HG03432 (cell line): ENCODE measurements around the gene RBX1.
A peak's percentile ranks its signal among the peaks of the same experiment; 100 is the strongest.
"Not testable (repeated sequence)": the region's sequence is repeated elsewhere in the genome, so short reads cannot be mapped to it uniquely, and the experiment has no call there.

Experiments
- ATAC-seq: cut with Tn5 transposase; IDR thresholded peaks from one replicate; pipeline ENCODE4 v1.9.1; 2021; ENCODE audit warnings: mild to moderate bottlenecking, moderate library complexity; ENCODE audit not compliant: unreplicated experiment

RBX1 gene

DNA sequence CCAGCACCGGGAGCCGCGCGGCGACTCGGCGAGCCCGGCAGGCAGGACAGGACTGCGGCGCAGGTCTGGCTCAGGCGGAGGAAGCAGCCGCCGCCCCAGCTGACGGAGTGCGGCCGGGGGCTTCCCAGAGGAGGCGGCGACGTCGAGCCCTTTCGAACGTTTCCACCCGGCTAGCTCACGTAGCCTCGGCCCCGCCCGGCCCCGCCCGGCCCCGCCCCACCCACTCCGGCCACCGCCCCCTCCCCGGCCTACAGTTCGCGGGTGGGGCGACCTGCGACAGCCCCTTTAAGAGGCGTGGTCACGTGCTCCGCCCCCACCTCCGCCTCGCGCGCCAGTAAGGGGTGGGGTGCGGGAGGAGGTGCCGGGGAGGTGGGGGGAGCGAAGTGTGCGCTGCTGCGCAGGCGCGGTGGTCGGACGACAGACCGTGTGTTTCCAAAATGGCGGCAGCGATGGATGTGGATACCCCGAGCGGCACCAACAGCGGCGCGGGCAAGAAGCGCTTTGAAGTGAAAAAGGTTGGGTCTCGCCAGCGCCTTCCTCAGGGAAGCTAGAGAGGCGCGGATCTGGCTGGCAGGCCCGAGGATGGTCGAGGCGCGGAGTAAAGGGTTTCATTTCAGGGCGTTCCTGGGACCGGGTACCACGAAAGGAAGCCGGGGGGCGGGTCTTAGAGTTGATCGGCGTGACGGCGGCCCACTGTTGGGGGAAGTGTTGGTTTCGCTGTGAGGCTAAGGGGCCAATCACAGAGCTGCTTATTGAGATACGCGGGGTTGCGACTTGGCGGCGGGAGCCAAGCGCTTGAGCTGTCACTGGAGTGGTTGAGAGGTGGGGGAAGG, at the start of gene RBX1:
Gene RBX1 (plus strand): TSS at position 417 of the 833 bp plus-strand sequence. CDS start 21 bp downstream, at position 438.
- ATAC-seq, result peak; percentile 75

DNA sequence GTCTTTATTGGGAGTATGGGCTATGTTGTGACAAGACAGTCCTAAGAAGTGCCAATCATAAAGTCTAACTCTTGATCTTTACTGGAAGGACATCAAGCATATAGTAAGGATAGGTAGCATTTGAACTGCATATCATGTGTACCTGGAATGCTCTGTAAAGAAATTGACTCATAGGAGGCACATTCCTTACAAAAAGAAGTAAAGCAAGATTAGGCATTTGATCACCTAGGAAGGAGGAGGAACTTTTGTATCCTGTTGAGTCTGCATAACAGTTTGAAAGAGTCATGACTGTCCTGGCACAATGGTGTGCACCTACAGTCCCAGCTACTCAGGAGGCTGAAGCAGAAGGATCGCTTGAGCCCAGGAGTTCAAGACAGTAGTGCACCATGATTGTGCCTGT, 47.1 kb upstream of the RBX1 start:
- no peak for ATAC-seq

DNA sequence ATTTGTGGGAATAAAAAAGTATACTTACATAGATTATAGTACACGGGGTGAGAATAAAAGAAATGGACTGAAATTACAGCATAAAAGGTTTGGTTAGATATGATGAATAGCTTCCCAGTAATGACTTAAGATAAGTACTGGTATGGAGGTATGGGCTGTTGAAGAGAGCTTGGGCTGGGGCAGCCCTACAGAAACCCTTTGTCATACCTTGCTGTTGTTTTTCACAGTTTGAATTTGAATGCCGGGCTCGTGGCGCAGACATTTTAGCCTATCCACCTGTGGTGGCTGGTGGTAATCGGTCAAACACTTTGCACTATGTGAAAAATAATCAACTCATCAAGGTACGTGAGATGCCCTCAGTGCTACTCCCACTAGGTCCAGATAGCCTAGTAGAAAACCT, 42.3 kb upstream of the RBX1 start:
- no peak for ATAC-seq

DNA sequence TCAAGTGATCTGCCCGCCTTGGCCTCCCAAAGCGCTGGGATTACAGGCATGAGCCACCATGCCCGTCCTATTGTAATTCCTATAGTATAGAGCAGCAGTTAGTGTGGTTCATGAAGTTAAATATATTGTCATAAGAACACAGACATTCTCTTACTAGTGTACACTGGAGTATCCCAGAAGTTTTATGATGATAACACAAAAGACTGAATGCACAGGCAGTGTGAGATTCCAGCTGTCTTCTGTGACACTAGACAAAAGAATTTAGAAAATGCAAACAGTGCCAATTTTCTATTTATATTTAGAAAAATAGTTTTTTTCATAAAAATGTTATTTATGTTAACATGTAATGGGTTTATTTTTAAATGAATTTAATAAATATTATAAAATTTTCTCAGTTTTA, 39.4 kb upstream of the RBX1 start:
- ATAC-seq, result no peak

DNA sequence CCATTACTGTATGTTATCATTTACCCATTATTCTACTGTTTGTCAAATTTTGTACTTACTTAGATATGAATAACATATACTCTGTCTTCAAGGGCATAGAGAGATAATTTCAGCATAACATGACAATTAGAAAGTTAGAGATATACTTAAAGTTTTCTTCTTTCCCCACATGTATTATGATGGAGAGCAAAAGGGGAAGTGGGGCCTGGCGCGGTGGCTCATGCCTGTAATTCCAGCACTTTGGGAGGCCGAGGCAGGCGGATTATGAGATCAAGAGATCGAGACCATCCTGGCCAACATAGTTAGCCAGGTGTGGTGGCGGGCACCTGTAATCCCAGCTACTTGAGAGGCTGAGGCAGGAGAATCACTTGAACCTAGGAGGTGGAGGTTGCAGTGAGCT, 38.2 kb upstream of the RBX1 start:
- not testable (repeated sequence) for ATAC-seq

DNA sequence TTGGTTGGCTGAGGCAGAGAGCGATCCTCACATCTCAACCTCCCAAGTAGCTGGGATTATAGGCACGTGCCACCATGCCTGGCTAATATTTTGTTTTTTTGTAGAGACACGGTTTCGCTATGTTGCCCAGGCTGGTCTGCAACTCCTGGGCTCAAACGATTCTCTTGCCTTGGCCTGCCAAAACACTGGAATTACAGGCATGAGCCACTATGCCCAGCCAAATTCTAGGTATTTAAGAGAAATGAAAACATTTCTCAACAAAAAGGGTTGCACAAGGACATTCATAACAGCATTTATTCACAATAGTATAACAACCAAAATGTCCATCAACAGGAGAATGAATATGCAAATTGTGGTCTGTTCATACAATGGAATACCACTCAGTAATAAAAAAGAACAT, 31.7 kb upstream of the RBX1 start:
- ATAC-seq, result no peak

DNA sequence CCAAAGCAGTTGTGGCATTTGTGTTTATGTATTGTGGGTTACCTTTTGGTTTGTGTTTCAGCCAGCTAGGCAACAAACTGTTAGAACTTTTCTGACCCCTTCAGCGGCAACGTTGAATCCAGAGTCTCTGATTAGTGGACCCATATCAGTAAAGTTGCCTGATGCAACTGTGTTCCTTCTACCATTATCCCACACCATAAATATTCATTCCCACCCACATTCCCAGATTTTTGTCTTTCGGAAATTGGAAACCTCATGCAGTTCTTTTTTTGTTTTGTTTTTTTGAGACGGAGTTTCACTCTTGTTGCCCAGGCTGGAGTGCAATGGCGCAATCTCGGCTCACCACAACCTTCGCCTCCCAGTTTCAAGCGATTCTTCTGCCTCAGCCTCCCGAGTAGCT, 30.7 kb upstream of the RBX1 start:
- no peak for ATAC-seq

DNA sequence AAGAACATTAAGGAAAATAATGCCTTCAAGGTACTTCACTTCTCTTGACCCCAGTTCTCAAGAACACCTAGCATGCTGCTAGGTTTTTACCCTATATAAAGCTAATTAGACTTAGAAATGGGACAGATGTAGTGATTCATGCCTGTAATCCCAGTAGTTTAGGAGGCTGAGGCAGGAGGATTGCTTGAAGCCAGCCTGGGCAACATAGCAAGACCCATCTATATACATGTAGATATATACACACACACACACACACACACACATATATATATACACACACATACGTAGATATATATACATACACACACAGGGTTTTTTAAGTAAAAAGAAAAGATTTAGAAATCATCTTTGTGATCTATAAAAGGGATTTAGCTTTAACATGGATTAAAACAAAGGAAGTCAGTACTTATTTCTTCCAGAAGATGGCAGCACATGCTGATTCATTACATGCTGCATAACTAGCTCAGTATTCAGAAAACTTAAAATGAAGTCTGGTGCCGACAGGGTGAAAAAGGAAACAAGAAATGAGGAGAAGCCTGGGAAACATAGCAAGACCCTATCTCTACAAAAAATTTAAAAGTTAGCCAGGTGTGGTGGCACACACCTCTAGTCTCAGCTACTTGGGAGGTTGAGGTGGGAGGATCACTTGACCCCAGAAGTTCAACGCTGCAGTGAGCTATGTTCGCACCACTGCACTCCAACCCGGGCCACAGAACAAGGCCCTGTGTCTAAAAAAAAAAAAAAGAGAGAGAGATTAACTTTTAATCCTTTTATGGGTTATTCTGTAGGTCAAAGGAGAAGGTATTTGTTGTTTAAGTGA, 28.5 kb upstream of the RBX1 start:
- ATAC-seq, result no peak

DNA sequence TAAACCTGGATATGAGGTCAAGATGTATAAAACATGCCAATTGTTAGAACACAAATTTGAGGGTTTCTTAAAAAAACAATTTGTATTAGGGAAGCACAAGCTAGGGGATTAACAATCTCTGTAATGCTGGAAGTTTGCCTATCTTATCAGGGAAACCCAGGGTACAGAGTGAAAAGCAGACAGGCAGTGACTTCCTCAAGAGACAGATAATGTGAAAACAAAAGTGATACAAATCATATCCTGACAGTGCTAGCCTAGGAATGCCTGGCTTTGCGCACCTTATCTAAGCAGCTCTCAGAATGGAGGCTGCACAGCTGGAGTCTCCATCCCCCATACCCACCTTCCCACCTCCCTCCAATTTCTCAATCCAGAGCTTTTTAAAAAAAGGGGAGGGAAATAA, 22.5 kb upstream of the RBX1 start:
- ATAC-seq, result no peak

DNA sequence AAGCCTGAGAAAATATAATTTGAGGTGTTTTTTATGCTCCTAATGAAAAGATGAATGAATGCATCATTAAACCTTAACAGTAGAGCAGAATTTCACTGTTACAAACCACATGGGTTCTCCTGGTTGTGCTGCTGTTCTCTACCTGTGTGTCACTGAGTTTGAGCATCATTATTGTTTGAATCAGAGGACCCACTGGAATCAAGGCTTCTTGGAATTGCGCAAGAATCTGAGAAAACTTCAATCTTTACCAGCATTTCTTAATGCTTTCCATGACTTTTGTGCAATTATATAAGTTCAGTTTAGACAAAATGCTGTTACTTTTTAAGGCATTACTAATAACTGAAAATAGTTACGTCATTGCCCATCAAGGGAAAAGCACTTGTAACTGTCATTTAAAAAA, 18.8 kb upstream of the RBX1 start:
- no peak for ATAC-seq

DNA sequence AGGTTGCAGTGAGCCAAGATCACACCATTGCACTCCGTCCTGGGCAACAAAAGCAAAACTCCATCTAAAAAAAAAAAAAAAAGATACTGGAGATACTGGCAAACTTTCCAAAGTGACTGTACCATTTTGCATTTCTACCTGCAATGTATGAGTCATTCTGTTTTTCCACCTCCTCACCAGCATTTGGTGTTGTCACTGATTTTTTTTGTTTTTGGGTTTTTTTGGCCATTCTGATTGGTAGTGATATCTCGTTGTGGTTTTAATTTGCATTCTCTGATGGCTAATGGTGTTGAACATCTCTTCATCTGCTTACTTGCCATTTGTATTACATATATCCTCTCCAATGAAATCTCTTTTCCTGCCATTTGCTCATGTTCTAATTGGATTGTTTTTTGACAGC, 12.0 kb upstream of the RBX1 start:
- no peak for ATAC-seq

DNA sequence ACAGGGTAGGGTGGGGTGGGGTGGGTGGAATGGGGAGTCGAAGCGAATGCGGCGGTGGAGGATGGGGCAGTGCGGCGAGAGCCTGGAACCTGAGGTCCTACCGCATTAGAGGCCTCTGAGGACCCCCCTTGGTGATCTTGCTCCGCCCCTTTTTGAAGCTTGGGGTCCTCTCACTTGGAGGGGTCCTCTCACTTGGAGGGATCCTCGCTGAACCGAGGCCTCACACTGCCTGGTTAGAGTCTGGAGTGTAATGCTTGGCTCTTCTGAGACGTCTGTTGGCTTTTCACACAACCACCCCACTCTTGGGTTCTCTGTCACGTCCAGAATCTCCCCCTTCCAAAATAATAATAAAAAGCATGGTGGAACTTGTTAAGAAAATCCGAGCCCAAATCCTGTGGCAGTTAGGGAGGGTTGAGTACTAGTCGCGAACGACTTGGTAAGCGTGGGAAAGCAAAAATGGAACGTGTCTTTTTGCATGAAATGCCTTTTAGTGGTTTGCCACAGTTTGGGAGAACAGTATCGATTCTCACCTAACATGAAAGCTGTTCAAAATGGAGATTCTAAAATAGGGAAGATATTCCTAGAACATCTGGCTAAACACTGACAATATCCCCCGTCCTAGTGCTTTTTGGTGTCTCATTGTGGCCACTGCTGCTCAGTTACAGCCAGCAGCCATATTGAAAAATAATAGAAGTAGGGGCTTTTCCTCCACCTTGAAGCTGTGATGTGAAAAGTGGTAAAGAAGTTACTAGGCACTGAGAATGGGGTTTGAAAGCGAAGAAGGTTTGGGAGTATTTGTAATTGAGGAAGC, 822 bp downstream of the RBX1 start:
- ATAC-seq, result no peak

DNA sequence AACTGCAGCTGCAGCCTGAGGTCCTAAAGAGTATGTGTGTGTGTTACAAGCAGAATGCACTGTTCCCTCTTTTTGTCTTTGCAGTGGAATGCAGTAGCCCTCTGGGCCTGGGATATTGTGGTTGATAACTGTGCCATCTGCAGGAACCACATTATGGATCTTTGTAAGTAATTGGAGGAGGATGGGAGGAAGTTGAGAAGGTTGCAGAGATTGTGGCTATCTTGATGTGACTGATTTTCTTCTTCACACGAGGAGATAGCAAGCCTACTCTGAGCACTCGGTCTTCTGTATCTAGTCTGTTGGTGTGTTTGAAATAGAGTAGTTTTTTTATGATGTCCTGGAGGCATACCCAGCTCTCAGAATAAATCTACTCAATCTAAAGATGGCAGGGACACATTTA, 2.3 kb downstream of the RBX1 start:
- ATAC-seq, result no peak

DNA sequence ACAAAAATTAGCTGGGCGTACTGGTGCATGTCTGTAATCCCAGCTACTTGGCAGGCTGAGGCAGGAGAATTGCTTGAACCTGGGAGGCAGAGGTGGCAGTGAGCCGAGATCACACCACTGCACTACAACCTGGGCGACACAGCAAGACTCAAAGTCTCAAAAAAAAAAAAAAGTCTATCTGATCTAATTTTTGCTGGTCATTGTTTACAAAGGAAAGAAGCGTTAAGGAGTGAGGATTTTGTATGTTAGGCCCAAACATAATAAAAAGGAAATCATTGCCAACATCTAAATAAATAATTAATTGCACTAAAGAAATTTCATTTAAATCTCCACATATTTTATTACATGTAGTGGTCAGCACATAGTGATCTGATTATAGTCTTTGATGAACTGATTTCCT, 2.9 kb downstream of the RBX1 start:
- ATAC-seq, result no peak

DNA sequence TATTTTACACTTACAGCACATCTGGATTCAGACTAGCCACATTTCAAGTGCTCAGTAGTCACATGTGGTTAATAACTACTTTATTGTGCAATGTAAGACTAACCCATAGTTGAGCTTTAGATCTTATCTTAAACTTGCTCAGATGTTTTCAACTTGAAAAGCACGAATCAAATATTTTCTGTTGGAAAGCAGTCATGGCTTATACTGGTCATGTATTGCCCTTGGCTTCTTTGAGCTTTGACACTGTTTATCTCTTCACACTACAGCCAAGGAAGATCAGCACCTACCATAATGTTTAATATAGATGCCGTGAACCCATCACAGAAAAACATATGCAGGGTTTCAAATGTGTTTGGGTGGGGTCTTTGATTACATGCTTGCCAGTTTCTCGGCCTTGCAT, 4.4 kb downstream of the RBX1 start:
- no peak for ATAC-seq

DNA sequence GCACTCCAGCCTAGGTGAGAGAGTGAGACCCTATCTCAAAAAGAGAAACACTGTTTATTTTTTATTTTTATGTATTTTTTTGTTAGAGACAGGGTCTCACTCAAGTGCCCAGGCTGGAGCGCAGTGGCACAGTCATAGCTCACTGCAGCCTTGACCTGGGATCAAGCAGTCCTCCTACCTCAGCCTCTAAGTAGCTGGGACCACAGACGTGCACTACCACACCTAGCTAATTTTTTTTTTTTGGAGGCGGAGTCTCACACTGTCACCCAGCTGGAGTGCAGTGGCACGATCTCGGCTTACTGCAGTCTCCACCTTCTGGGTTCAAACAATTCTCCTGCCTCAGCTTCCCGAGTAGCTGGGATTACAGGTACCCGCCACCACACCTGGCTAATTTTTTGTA, 6.4 kb downstream of the RBX1 start:
- ATAC-seq, result no peak

DNA sequence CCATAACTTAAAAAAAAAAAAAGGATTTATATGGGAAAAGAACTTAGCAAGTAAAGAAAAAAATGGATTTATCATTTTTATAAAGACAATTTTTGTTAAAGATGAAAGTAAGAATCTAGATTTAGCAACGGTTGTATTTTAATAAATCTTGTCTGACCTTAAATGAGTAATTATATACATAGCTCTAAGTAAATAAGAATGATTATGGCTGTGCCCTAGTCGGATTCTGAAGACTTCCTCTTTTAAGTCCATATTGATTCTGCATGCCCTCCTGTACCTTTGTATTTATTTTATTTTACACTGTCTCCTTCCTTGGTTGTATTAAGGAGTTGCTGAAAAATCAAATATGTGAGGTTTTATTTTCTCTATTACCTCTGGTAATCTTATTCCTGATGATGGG, 7.1 kb downstream of the RBX1 start:
- no peak for ATAC-seq

DNA sequence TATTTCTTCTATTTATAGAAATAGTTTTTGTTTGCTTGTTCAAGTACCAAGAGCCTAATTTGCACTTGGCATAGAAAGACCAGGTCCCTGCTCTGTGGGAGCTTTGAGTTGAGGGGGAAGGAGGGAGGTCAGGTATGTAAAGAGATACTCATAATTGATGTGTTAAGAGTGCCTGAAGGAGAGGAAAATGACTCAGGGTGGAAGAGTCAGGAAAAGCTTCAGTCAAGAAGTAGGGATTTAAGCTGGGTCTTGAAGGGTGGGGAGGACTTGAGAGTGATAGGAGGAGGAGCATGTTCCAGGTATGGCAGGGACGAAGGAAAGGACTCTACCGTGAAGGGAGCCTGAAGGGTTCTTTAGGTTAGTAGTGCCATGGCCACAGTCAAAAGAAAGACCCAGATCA, 9.0 kb downstream of the RBX1 start:
- ATAC-seq, result no peak

DNA sequence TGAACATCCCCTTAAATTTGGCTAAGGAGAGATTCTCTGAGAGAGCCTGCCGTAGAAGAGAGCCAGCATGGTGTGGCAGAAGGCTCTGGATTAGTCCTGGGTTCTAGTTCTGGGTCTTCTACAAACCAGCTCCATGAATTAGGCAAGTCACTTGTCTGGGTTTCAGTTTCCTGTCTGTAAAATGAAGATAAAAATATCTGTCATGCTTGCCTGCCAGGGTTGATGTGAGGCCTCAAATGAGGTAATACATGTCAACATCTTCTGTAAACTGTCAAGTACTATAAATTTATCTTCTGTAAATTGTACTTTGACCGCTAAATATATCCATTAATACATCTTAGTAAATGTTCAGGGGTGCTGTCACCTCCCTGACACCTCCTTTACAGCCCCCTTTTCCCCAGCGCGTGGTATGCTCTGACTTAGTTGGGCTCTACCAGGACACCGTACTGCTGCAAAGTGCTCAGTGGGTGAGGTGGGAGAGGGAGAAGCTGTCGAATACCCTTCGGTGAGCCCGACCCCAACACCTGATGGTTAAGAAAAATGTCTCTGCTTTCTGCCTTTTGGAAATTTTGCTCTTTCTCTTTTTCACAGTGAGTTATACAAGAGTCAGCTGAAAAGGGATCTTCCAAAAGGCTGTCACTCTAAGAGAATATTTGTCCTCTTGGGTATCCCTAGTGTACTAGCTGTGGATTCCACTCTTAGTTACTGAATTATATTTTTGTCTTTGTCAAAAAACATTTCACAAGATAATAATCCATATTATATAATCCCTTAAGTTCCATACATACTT, 15.0 kb downstream of the RBX1 start:
- no peak for ATAC-seq

DNA sequence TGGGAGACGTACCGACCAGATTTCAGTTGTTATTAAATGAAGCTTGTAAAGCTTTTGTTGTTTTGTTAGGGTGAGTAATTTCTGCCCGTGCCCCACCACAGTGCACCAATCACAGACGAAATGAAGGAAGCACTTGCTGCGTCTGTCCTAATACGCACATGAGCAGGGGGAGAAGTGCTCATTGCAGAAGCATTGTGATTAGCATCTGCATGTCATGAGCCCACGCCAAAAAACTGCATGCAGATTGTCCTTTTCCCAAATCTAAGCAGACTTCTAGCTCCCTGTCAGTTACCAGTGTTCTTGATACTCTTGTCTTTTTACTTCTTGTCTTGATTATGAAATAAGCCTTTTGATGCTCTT, 15.5 kb downstream of the RBX1 start:
- no peak for ATAC-seq
